ENCODE results near the gene ING3.
A peak's percentile ranks its signal among the peaks of the same experiment; 100 is the strongest.

Gene ING3

GRCh38 chr7:120950539-120951308, at the start of gene ING3:
ING3 (plus strand) TSS chr7:120950777; CDS start chr7:120950897, 120 bp downstream.
- H3K9me3 ChIP-seq (ENCODE audit: control insufficient read depth in 1 of 2, low read length in 2 of 2) = no peaks in the 10 kb centered on the region
- H3K4me1 ChIP-seq (ENCODE audit: control insufficient read depth in 1 of 2, insufficient read depth in 2 of 2, low read length in 2 of 2) = peaks cover 9 to 12% of the 10 kb centered on the region in 2 donors
- H3K4me3 ChIP-seq (ENCODE audit: low read depth in 1 of 2, low read length in 2 of 2) = peak within 1 kb of the TSS; percentile 88 to 98
- peak within 1 kb of the TSS; percentile 77 to 90 for H3K9ac ChIP-seq (ENCODE audit: low read depth in 1 of 2, low read length in 2 of 2)
- peaks cover 4 to 17% of the 10 kb centered on the region in 2 donors for H3K36me3 ChIP-seq (ENCODE audit: control insufficient read depth in 1 of 2, insufficient read depth in 2 of 2, low read length in 2 of 2)
- H3K27ac ChIP-seq (ENCODE audit: low read depth, low read length) = peak within 1 kb of the TSS; percentile 99
- no peaks in the 10 kb centered on the region for H3K27me3 ChIP-seq (ENCODE audit: control insufficient read depth in 1 of 2, insufficient read depth in 2 of 2, low read length in 2 of 2)

GRCh38 chr7:120915314-120916105, 35.1 kb upstream of the ING3 start:
- H3K4me3 ChIP-seq (ENCODE audit: low read depth in 1 of 2, low read length in 2 of 2) = no peak overlapping the region
- no peak overlapping the region for H3K27ac ChIP-seq (ENCODE audit: low read depth, low read length)
- H3K4me1 ChIP-seq (ENCODE audit: control insufficient read depth in 1 of 2, insufficient read depth in 2 of 2, low read length in 2 of 2) = no peaks in the 10 kb centered on the region
- H3K9ac ChIP-seq (ENCODE audit: low read depth in 1 of 2, low read length in 2 of 2) = no peak overlapping the region
- H3K36me3 ChIP-seq (ENCODE audit: control insufficient read depth in 1 of 2, insufficient read depth in 2 of 2, low read length in 2 of 2) = no peaks in the 10 kb centered on the region
- no peaks in the 10 kb centered on the region for H3K27me3 ChIP-seq (ENCODE audit: control insufficient read depth in 1 of 2, insufficient read depth in 2 of 2, low read length in 2 of 2)
- H3K9me3 ChIP-seq (ENCODE audit: control insufficient read depth in 1 of 2, low read length in 2 of 2) = no peaks in the 10 kb centered on the region

GRCh38 chr7:120916121-120916520, 34.5 kb upstream of the ING3 start:
- Histone ChIP-seq H3K9me3 (ENCODE audit: control insufficient read depth in 1 of 2, low read length in 2 of 2) (no peaks in the 10 kb centered on the region), H3K9ac (ENCODE audit: low read depth in 1 of 2, low read length in 2 of 2) (no peak overlapping the region), H3K27me3 (ENCODE audit: control insufficient read depth in 1 of 2, insufficient read depth in 2 of 2, low read length in 2 of 2) (no peaks in the 10 kb centered on the region), H3K36me3 (ENCODE audit: control insufficient read depth in 1 of 2, insufficient read depth in 2 of 2, low read length in 2 of 2) (no peaks in the 10 kb centered on the region), H3K4me3 (ENCODE audit: low read depth in 1 of 2, low read length in 2 of 2) (no peak overlapping the region), H3K4me1 (ENCODE audit: control insufficient read depth in 1 of 2, insufficient read depth in 2 of 2, low read length in 2 of 2) (no peaks in the 10 kb centered on the region), H3K27ac (ENCODE audit: low read depth, low read length) (no peak overlapping the region)

- Histone ChIP-seq H3K27me3 (ENCODE audit: control insufficient read depth in 1 of 2, insufficient read depth in 2 of 2, low read length in 2 of 2) (no peaks in the 10 kb centered on the region), H3K27ac (ENCODE audit: low read depth, low read length) (no peak overlapping the region), H3K4me1 (ENCODE audit: control insufficient read depth in 1 of 2, insufficient read depth in 2 of 2, low read length in 2 of 2) (no peaks in the 10 kb centered on the region), H3K4me3 (ENCODE audit: low read depth in 1 of 2, low read length in 2 of 2) (no peak overlapping the region), H3K9me3 (ENCODE audit: control insufficient read depth in 1 of 2, low read length in 2 of 2) (no peaks in the 10 kb centered on the region), H3K36me3 (ENCODE audit: control insufficient read depth in 1 of 2, insufficient read depth in 2 of 2, low read length in 2 of 2) (no peaks in the 10 kb centered on the region), H3K9ac (ENCODE audit: low read depth in 1 of 2, low read length in 2 of 2) (no peak overlapping the region)
Measured at GRCh38 chr7:120916538-120916937, 34.0 kb upstream of the ING3 start.

- H3K4me1 ChIP-seq (ENCODE audit: control insufficient read depth in 1 of 2, insufficient read depth in 2 of 2, low read length in 2 of 2) = no peaks in the 10 kb centered on the region
- no peaks in the 10 kb centered on the region for H3K9me3 ChIP-seq (ENCODE audit: control insufficient read depth in 1 of 2, low read length in 2 of 2)
- no peak overlapping the region for H3K9ac ChIP-seq (ENCODE audit: low read depth in 1 of 2, low read length in 2 of 2)
- no peak overlapping the region for H3K27ac ChIP-seq (ENCODE audit: low read depth, low read length)
- H3K4me3 ChIP-seq (ENCODE audit: low read depth in 1 of 2, low read length in 2 of 2) = no peak overlapping the region
- no peaks in the 10 kb centered on the region for H3K27me3 ChIP-seq (ENCODE audit: control insufficient read depth in 1 of 2, insufficient read depth in 2 of 2, low read length in 2 of 2)
- H3K36me3 ChIP-seq (ENCODE audit: control insufficient read depth in 1 of 2, insufficient read depth in 2 of 2, low read length in 2 of 2) = no peaks in the 10 kb centered on the region
Measured at GRCh38 chr7:120919466-120919865, 31.1 kb upstream of the ING3 start.

GRCh38 chr7:120920034-120920433, 30.5 kb upstream of the ING3 start:
- Histone ChIP-seq H3K27ac (ENCODE audit: low read depth, low read length) (no peak overlapping the region), H3K9me3 (ENCODE audit: control insufficient read depth in 1 of 2, low read length in 2 of 2) (no peaks in the 10 kb centered on the region), H3K4me3 (ENCODE audit: low read depth in 1 of 2, low read length in 2 of 2) (no peak overlapping the region), H3K9ac (ENCODE audit: low read depth in 1 of 2, low read length in 2 of 2) (no peak overlapping the region), H3K4me1 (ENCODE audit: control insufficient read depth in 1 of 2, insufficient read depth in 2 of 2, low read length in 2 of 2) (no peaks in the 10 kb centered on the region), H3K27me3 (ENCODE audit: control insufficient read depth in 1 of 2, insufficient read depth in 2 of 2, low read length in 2 of 2) (no peaks in the 10 kb centered on the region), H3K36me3 (ENCODE audit: control insufficient read depth in 1 of 2, insufficient read depth in 2 of 2, low read length in 2 of 2) (no peaks in the 10 kb centered on the region)

GRCh38 chr7:120920591-120921274, 29.8 kb upstream of the ING3 start:
- H3K9me3 ChIP-seq (ENCODE audit: control insufficient read depth in 1 of 2, low read length in 2 of 2) = no peaks in the 10 kb centered on the region
- H3K36me3 ChIP-seq (ENCODE audit: control insufficient read depth in 1 of 2, insufficient read depth in 2 of 2, low read length in 2 of 2) = no peaks in the 10 kb centered on the region
- no peaks in the 10 kb centered on the region for H3K27me3 ChIP-seq (ENCODE audit: control insufficient read depth in 1 of 2, insufficient read depth in 2 of 2, low read length in 2 of 2)
- no peak overlapping the region for H3K9ac ChIP-seq (ENCODE audit: low read depth in 1 of 2, low read length in 2 of 2)
- H3K4me3 ChIP-seq (ENCODE audit: low read depth in 1 of 2, low read length in 2 of 2) = no peak overlapping the region
- no peak overlapping the region for H3K27ac ChIP-seq (ENCODE audit: low read depth, low read length)
- H3K4me1 ChIP-seq (ENCODE audit: control insufficient read depth in 1 of 2, insufficient read depth in 2 of 2, low read length in 2 of 2) = no peaks in the 10 kb centered on the region

- H3K9me3 ChIP-seq (ENCODE audit: control insufficient read depth in 1 of 2, low read length in 2 of 2) = no peaks in the 10 kb centered on the region
- H3K27ac ChIP-seq (ENCODE audit: low read depth, low read length) = no peak overlapping the region
- no peaks in the 10 kb centered on the region for H3K4me1 ChIP-seq (ENCODE audit: control insufficient read depth in 1 of 2, insufficient read depth in 2 of 2, low read length in 2 of 2)
- no peaks in the 10 kb centered on the region for H3K36me3 ChIP-seq (ENCODE audit: control insufficient read depth in 1 of 2, insufficient read depth in 2 of 2, low read length in 2 of 2)
- no peaks in the 10 kb centered on the region for H3K27me3 ChIP-seq (ENCODE audit: control insufficient read depth in 1 of 2, insufficient read depth in 2 of 2, low read length in 2 of 2)
- no peak overlapping the region for H3K9ac ChIP-seq (ENCODE audit: low read depth in 1 of 2, low read length in 2 of 2)
- H3K4me3 ChIP-seq (ENCODE audit: low read depth in 1 of 2, low read length in 2 of 2) = no peak overlapping the region
Measured at GRCh38 chr7:120924837-120925236, 25.7 kb upstream of the ING3 start.

- H3K36me3 ChIP-seq (ENCODE audit: control insufficient read depth in 1 of 2, insufficient read depth in 2 of 2, low read length in 2 of 2) = no peaks in the 10 kb centered on the region
- no peaks in the 10 kb centered on the region for H3K4me1 ChIP-seq (ENCODE audit: control insufficient read depth in 1 of 2, insufficient read depth in 2 of 2, low read length in 2 of 2)
Measured at GRCh38 chr7:120925392-120925791, 25.2 kb upstream of the ING3 start.

GRCh38 chr7:120926943-120927346, 23.6 kb upstream of the ING3 start:
- H3K4me3 ChIP-seq (ENCODE audit: low read depth in 1 of 2, low read length in 2 of 2) = no peak overlapping the region
- no peaks in the 10 kb centered on the region for H3K27me3 ChIP-seq (ENCODE audit: control insufficient read depth in 1 of 2, insufficient read depth in 2 of 2, low read length in 2 of 2)
- H3K9me3 ChIP-seq (ENCODE audit: control insufficient read depth in 1 of 2, low read length in 2 of 2) = no peaks in the 10 kb centered on the region
- H3K9ac ChIP-seq (ENCODE audit: low read depth in 1 of 2, low read length in 2 of 2) = no peak overlapping the region
- H3K36me3 ChIP-seq (ENCODE audit: control insufficient read depth in 1 of 2, insufficient read depth in 2 of 2, low read length in 2 of 2) = no peaks in the 10 kb centered on the region
- no peaks in the 10 kb centered on the region for H3K4me1 ChIP-seq (ENCODE audit: control insufficient read depth in 1 of 2, insufficient read depth in 2 of 2, low read length in 2 of 2)
- H3K27ac ChIP-seq (ENCODE audit: low read depth, low read length) = no peak overlapping the region

More at GRCh38 chr7:120925392-120925791, 25.2 kb upstream of the ING3 start:
- no peak overlapping the region for H3K27ac ChIP-seq (ENCODE audit: low read depth, low read length)
- no peak overlapping the region for H3K4me3 ChIP-seq (ENCODE audit: low read depth in 1 of 2, low read length in 2 of 2)
- no peaks in the 10 kb centered on the region for H3K9me3 ChIP-seq (ENCODE audit: control insufficient read depth in 1 of 2, low read length in 2 of 2)
- no peaks in the 10 kb centered on the region for H3K27me3 ChIP-seq (ENCODE audit: control insufficient read depth in 1 of 2, insufficient read depth in 2 of 2, low read length in 2 of 2)
- H3K9ac ChIP-seq (ENCODE audit: low read depth in 1 of 2, low read length in 2 of 2) = no peak overlapping the region

Data from duodenal mucosa (tissue), 2 donors.